ENCODE measurements around the gene FGF23. TPM values are rescaled to one million over a fixed set of nuclear protein-coding genes. Genes with fewer than 3 reads are reported as not detected.

Gene FGF23
- total and polyA plus RNA-seq, 2 donors (not counting 1 experiment from before 2014, with no cell fraction given): not detected

DNA sequence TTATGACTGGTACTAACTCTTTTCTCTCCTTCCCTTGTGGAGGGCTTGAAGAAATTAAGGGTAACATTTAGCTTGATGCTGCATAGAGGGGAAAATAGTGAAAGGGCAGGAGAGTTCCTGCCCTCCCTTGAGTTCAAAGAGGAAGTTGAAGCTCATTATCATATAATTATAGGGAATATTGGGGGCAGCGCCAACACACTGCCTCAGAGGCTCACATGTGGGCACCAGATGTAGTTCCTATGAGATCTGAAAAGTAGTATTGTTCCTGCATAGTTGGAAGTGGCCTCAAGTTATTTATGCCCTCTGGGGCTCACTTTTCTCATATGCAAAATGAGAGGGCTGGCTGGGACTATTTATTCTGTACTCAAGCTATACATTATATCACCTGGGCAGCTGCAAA lies 33.0 kb upstream of the FGF23 start:
- Mint-ChIP-seq H3K9me3 (ENCODE audit: insufficient read depth) (no peaks in the 10 kb centered on the region), H3K4me1 (no peaks in the 10 kb centered on the region), H3K27ac (no peak overlapping the region), H3K27me3 (peaks cover 22% of the 10 kb centered on the region), H3K4me3 (no peak overlapping the region)
- no peaks in the 10 kb centered on the region for H3K9me3 ChIP-seq (ENCODE audit: control extremely low read depth in 1 of 3, control insufficient read depth in 2 of 3, insufficient read depth in 1 of 3, low read length in 2 of 3)
- POLR2A ChIA-PET: no interaction called here
- ATAC-seq (ENCODE audit: low read depth): no peak
- H3K27me3 ChIP-seq (replicated peaks in 1 of 4; ENCODE audit: control extremely low read depth in 1 of 4, control insufficient read depth in 3 of 4, insufficient read depth in 4 of 4, low read length in 3 of 4): peaks cover 0 to 9% (median 6%) of the 10 kb centered on the region in 4 experiments
- no peak for TF ChIP-seq EZH2 (IDR thresholded peaks at IDR 0.05; ENCODE audit: borderline replicate concordance, insufficient read depth, low read depth, low read length, poor library complexity, severe bottlenecking)
- TF ChIP-seq, protein P1, sequence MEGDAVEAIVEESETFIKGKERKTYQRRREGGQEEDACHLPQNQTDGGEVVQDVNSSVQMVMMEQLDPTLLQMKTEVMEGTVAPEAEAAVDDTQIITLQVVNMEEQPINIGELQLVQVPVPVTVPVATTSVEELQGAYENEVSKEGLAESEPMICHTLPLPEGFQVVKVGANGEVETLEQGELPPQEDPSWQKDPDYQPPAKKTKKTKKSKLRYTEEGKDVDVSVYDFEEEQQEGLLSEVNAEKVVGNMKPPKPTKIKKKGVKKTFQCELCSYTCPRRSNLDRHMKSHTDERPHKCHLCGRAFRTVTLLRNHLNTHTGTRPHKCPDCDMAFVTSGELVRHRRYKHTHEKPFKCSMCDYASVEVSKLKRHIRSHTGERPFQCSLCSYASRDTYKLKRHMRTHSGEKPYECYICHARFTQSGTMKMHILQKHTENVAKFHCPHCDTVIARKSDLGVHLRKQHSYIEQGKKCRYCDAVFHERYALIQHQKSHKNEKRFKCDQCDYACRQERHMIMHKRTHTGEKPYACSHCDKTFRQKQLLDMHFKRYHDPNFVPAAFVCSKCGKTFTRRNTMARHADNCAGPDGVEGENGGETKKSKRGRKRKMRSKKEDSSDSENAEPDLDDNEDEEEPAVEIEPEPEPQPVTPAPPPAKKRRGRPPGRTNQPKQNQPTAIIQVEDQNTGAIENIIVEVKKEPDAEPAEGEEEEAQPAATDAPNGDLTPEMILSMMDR (IDR thresholded peaks at IDR 0.05): no peak
- H3K79me2 ChIP-seq (ENCODE audit: control insufficient read depth, insufficient read depth, low read length): no peaks in the 10 kb centered on the region
- no peak overlapping the region for H2AFZ ChIP-seq (ENCODE audit: insufficient read depth, low read depth, low read length, poor library complexity, severe bottlenecking)
- DNase-seq: no peak
- WGBS (ENCODE audit: insufficient coverage): no CpG with 5 or more reads among the region's 1 CpG
- H4K20me1 ChIP-seq (ENCODE audit: control insufficient read depth, insufficient read depth, low read length, poor library complexity, severe bottlenecking): no peaks in the 10 kb centered on the region
- H3K9ac ChIP-seq (ENCODE audit: low read length): no peak overlapping the region
- no peaks in the 10 kb centered on the region for H3K4me1 ChIP-seq (ENCODE audit: control insufficient read depth in 2 of 2, insufficient read depth in 2 of 2, low read length in 2 of 2)
- no peaks in the 10 kb centered on the region for H3K36me3 ChIP-seq (replicated peaks in 1 of 2; ENCODE audit: control extremely low read depth in 1 of 2, control insufficient read depth in 1 of 2, extremely low read depth in 1 of 2, insufficient read depth in 2 of 2, low read length in 1 of 2)
- intact Hi-C loops (cut with micrococcal nuclease): no loop called here
- H3K4me2 ChIP-seq (replicated peaks; ENCODE audit: low read depth, low read length, poor library complexity, severe bottlenecking): no peak overlapping the region
- no peak overlapping the region for H3K4me3 ChIP-seq (ENCODE audit: control extremely low read depth in 1 of 5, extremely low read depth in 1 of 5, insufficient read depth in 1 of 5, low read depth in 2 of 5, low read length in 4 of 5)
- H3K27ac ChIP-seq (ENCODE audit: low read length in 2 of 2): no peak overlapping the region
- CTCF ChIA-PET: interaction anchor here (0.9 to 4.6 kb wide), 2 partner anchors 9 to 115 kb away, joined by 3 to 20 read pairs; no protein-coding TSS in a partner anchor

DNA sequence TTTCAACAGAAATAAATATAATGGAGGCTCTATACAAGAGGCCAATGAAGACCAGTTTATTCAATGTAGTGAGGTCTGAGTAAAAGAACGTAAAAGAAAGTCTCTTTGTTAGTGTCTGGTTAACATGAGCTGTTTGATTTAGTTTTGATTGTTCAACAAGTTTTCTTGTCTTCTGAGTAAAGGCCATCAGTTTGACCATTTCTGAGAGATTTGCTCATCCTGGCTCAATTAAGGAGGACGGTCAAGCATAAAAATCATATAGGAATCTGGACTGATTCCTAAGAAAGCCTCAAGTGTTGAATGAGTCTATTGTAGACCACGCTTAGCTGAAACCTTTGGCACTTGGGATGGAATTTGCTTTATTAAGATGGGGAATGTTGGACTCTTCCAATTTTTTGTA lies 32.5 kb upstream of the FGF23 start:
- H3K4me2 ChIP-seq (replicated peaks; ENCODE audit: low read depth, low read length, poor library complexity, severe bottlenecking): no peak overlapping the region
- intact Hi-C loops (cut with micrococcal nuclease): no loop called here
- no peak overlapping the region for H3K4me3 Mint-ChIP-seq
- H3K4me3 ChIP-seq (ENCODE audit: control extremely low read depth in 1 of 5, extremely low read depth in 1 of 5, insufficient read depth in 1 of 5, low read depth in 2 of 5, low read length in 4 of 5): no peak overlapping the region
- no peaks in the 10 kb centered on the region for H3K9me3 Mint-ChIP-seq (ENCODE audit: insufficient read depth)
- H4K20me1 ChIP-seq (ENCODE audit: control insufficient read depth, insufficient read depth, low read length, poor library complexity, severe bottlenecking): no peaks in the 10 kb centered on the region
- H3K27me3 Mint-ChIP-seq: peaks cover 21% of the 10 kb centered on the region
- H3K79me2 ChIP-seq (ENCODE audit: control insufficient read depth, insufficient read depth, low read length): no peaks in the 10 kb centered on the region
- TF ChIP-seq, protein P1 (IDR thresholded peaks at IDR 0.05): no peak
- no peak for TF ChIP-seq EZH2 (IDR thresholded peaks at IDR 0.05; ENCODE audit: borderline replicate concordance, insufficient read depth, low read depth, low read length, poor library complexity, severe bottlenecking)
- CTCF ChIA-PET: interaction anchor here (0.9 to 4.6 kb wide), 2 partner anchors 10 to 116 kb away, joined by 3 to 20 read pairs; no protein-coding TSS in a partner anchor
- H3K36me3 ChIP-seq (replicated peaks in 1 of 2; ENCODE audit: control extremely low read depth in 1 of 2, control insufficient read depth in 1 of 2, extremely low read depth in 1 of 2, insufficient read depth in 2 of 2, low read length in 1 of 2): no peaks in the 10 kb centered on the region
- no peak overlapping the region for H3K27ac ChIP-seq (ENCODE audit: low read length in 2 of 2)
- no peaks in the 10 kb centered on the region for H3K4me1 Mint-ChIP-seq
- no peaks in the 10 kb centered on the region for H3K9me3 ChIP-seq (ENCODE audit: control extremely low read depth in 1 of 3, control insufficient read depth in 2 of 3, insufficient read depth in 1 of 3, low read length in 2 of 3)
- no peak overlapping the region for H3K9ac ChIP-seq (ENCODE audit: low read length)
- DNase-seq (no peak), ATAC-seq (ENCODE audit: low read depth) (no peak)
- no peak overlapping the region for H3K27ac Mint-ChIP-seq
- no peaks in the 10 kb centered on the region for H3K4me1 ChIP-seq (ENCODE audit: control insufficient read depth in 2 of 2, insufficient read depth in 2 of 2, low read length in 2 of 2)
- POLR2A ChIA-PET: no interaction called here
- H2AFZ ChIP-seq (ENCODE audit: insufficient read depth, low read depth, low read length, poor library complexity, severe bottlenecking): no peak overlapping the region
- 94% methylated on average over 2 of the region's 3 CpGs for WGBS (ENCODE audit: insufficient coverage)
- H3K27me3 ChIP-seq (replicated peaks in 1 of 4; ENCODE audit: control extremely low read depth in 1 of 4, control insufficient read depth in 3 of 4, insufficient read depth in 4 of 4, low read length in 3 of 4): peaks cover 0 to 8% (median 6%) of the 10 kb centered on the region in 4 experiments

All from B cell (primary cell).